ENCODE results near the gene TRUB2. TPM values are rescaled to one million over a fixed set of nuclear protein-coding genes. Genes with fewer than 3 reads are reported as not detected.

TRUB2 gene
- total RNA-seq, 1 experiment from 2014 or later, result 42.1 TPM

- Histone ChIP-seq H3K27ac (ENCODE audit: low read depth, low read length) (no peak overlapping the region), H3K9me3 (ENCODE audit: control insufficient read depth in 1 of 2, insufficient read depth in 1 of 2, low read depth in 1 of 2, low read length in 2 of 2) (no peaks in the 10 kb centered on the region), H3K36me3 (ENCODE audit: control insufficient read depth in 1 of 2, insufficient read depth in 2 of 2, low read length in 2 of 2) (peaks cover 16 to 25% of the 10 kb centered on the region in 2 experiments), H3K4me2 (ENCODE audit: low read length) (no peak overlapping the region), H2AFZ (ENCODE audit: low read depth, low read length, poor library complexity, severe bottlenecking) (no peak overlapping the region), H3K9me2 (ENCODE audit: insufficient read depth) (no peaks in the 10 kb centered on the region), H3K9ac (ENCODE audit: low read length) (no peak overlapping the region), H3K27me3 (ENCODE audit: insufficient read depth, low read length) (no peaks in the 10 kb centered on the region), H4K20me1 (ENCODE audit: insufficient read depth) (no peaks in the 10 kb centered on the region), H3K4me1 (ENCODE audit: control insufficient read depth in 1 of 2, insufficient read depth in 2 of 2, low read length in 2 of 2) (no peaks in the 10 kb centered on the region; a peak in 1 of 4 replicates), H3K79me2 (ENCODE audit: insufficient read depth, low read length) (no peaks in the 10 kb centered on the region), H3K4me3 (replicated peaks in 1 of 2; ENCODE audit: low read depth in 1 of 2, low read length in 2 of 2) (no peak overlapping the region)
- RAD21 ChIA-PET (ENCODE audit: low non-redundant PET in 1 of 2, low total read pairs in 2 of 2, uncharacterized antibody in 2 of 2, unreplicated experiment in 2 of 2), result no interaction called here
- no TSS peak for BruUV-seq (replicated peaks)
- intact Hi-C loops (cut with micrococcal nuclease), result loop anchor here (10.0 kb wide), 1 partner anchor 154 kb away; the partner anchor contains the start of gene CIZ1
- CTCF ChIA-PET, result no interaction called here
- DNase-seq (ENCODE audit: low read depth, low spot score) (no peak), ATAC-seq (no peak)
- POLR2A ChIA-PET, result no interaction called here
- TF ChIP-seq POLR2AphosphoS5 (IDR thresholded peaks at IDR 0.05; ENCODE audit: low read depth, low read length), result no peak
- no peak for TF ChIP-seq ATF3 (IDR thresholded peaks at IDR 0.05)
- no peak for TF ChIP-seq TCF7L2 (IDR thresholded peaks at IDR 0.05; ENCODE audit: borderline replicate concordance, extremely low read depth, insufficient read depth, insufficient read length)
- no peak for TF ChIP-seq POLR2A (IDR thresholded peaks at IDR 0.05; ENCODE audit: borderline replicate concordance, extremely low read depth, insufficient read depth, insufficient read length)
- no peak for TF ChIP-seq ELF1 (IDR thresholded peaks at IDR 0.05; ENCODE audit: borderline replicate concordance, low read depth)
- TF ChIP-seq CBX3 (IDR thresholded peaks at IDR 0.05; ENCODE audit: low read depth), result no peak
- TF ChIP-seq REST (IDR thresholded peaks at IDR 0.05; ENCODE audit: low read depth), result no peak
- no peak for TF ChIP-seq MAX (IDR thresholded peaks at IDR 0.05)
- TF ChIP-seq ZBTB33 (IDR thresholded peaks at IDR 0.05; ENCODE audit: extremely low read depth, insufficient replicate concordance, low read length), result no peak
- TF ChIP-seq RAD21 (IDR thresholded peaks at IDR 0.05; ENCODE audit: low read depth), result no peak
- no peak for TF ChIP-seq CEBPB (IDR thresholded peaks at IDR 0.05; ENCODE audit: low read depth)
- TF ChIP-seq EGR1 (IDR thresholded peaks at IDR 0.05; ENCODE audit: low read depth), result no peak
- TF ChIP-seq JUND (IDR thresholded peaks at IDR 0.05), result no peak
- no peak for TF ChIP-seq ZFX (IDR thresholded peaks at IDR 0.05)
Observed at GRCh38 chr9:128349125-128349524, 26.9 kb upstream of the TRUB2 start.

Data from HCT116 (cell line).